GM23248 (cell line): ENCODE results near the gene REPS1. TPM values are rescaled to one million over a fixed set of nuclear protein-coding genes. Genes with fewer than 3 reads are reported as not detected.

Source experiments
- DNase-seq: peaks from one replicate; pipeline ENCODE4 v3.0.0-alpha.2; 2015
- H2AFZ ChIP-seq: fragments of 200-600 bp; sonication (generic); 2 replicates; pipeline ENCODE4 v1.6.1; 2016; ENCODE audit warnings: antibody characterized with exemption
- H3F3A ChIP-seq: fragments of 200-600 bp; sonication (generic); 2 replicates; pipeline ENCODE4 v1.6.1; 2016; ENCODE audit warnings: mild to moderate bottlenecking, antibody characterized with exemption, mixed run types; ENCODE audit not compliant: insufficient read depth
- H3K27ac ChIP-seq: fragments of 200-600 bp; sonication (generic); 2 replicates; pipeline ENCODE4 v1.5.1; 2016; ENCODE audit warnings: mild to moderate bottlenecking
- H3K27me3 ChIP-seq: fragments of 200-600 bp; sonication (generic); replicated peaks from 2 replicates; pipeline ENCODE4 v1.6.1; 2016; ENCODE audit warnings: mild to moderate bottlenecking; ENCODE audit not compliant: insufficient read depth
- H3K36me3 ChIP-seq: fragments of 200-600 bp; sonication (generic); 2 replicates; pipeline ENCODE4 v1.6.1; 2016; ENCODE audit warnings: low read depth, mild to moderate bottlenecking
- H3K4me1 ChIP-seq: fragments of 200-600 bp; sonication (generic); 2 replicates; pipeline ENCODE4 v1.6.1; 2016; ENCODE audit warnings: mild to moderate bottlenecking; ENCODE audit not compliant: insufficient read depth
- H3K4me2 ChIP-seq: fragments of 200-600 bp; sonication (generic); one replicate; pipeline ENCODE4 v1.6.1; 2016; ENCODE audit warnings: mild to moderate bottlenecking; ENCODE audit not compliant: unreplicated experiment
- H3K4me3 ChIP-seq: fragments of 200-600 bp; sonication (generic); 2 replicates; pipeline ENCODE4 v1.5.1; 2016; ENCODE audit warnings: mild to moderate bottlenecking
- H3K79me2 ChIP-seq: fragments of 200-600 bp; sonication (generic); 2 replicates; pipeline ENCODE4 v1.6.1; 2016; ENCODE audit warnings: mild to moderate bottlenecking; ENCODE audit not compliant: insufficient read depth
- H3K9ac ChIP-seq: fragments of 200-600 bp; sonication (generic); 2 replicates; pipeline ENCODE4 v1.6.1; 2016; ENCODE audit warnings: mild to moderate bottlenecking
- H3K9me2 ChIP-seq: fragments of 200-600 bp; sonication (generic); 2 replicates; pipeline ENCODE4 v1.6.1; 2016; ENCODE audit warnings: mixed run types, mild to moderate bottlenecking, moderate library complexity; ENCODE audit not compliant: insufficient read depth
- H3K9me3 ChIP-seq: fragments of 200-600 bp; sonication (generic); one replicate; pipeline ENCODE4 v1.6.1; 2017; ENCODE audit warnings: low read depth
- H4K20me1 ChIP-seq: fragments of 200-600 bp; sonication (generic); 2 replicates; pipeline ENCODE4 v1.6.0; 2016; ENCODE audit not compliant: insufficient read depth
- EZH2 ChIP-seq: fragments of 200-600 bp; sonication (generic); IDR thresholded peaks from 2 replicates; pipeline ENCODE4 v1.6.1; 2018; ENCODE audit warnings: antibody characterized with exemption, mild to moderate bottlenecking; ENCODE audit not compliant: insufficient read depth, poor library complexity, severe bottlenecking
- EZH2phosphoT487 ChIP-seq: fragments of 200-600 bp; sonication (generic); IDR thresholded peaks from 2 replicates; pipeline ENCODE4 v1.6.1; 2018; ENCODE audit warnings: antibody characterized with exemption, moderate library complexity, mild to moderate bottlenecking, low read depth; ENCODE audit not compliant: insufficient read depth
- WGBS, 2 experiments: methylation state at CpG; one replicate each; pipeline ENCODE4 v1.1.6; 2015 to 2017; ENCODE audit warnings: low lambda C conversion rate in 2 of 2, low coverage in 1 of 2; ENCODE audit errors: missing lambda C conversion rate in 2 of 2; 5-methylcytosine and 5-hydroxymethylcytosine counted together
- in situ Hi-C: fragments of 300-500 bp; cut with MboI; formaldehyde crosslinking; loops from 2 replicates; pipeline ENCODE4 v1.15.0; 2020
- polyA plus RNA-seq: library from polyadenylated mRNA; unstranded; fragments of >200 nt; fragmentation: Nextera tagmentation; extraction: Ambion mirVana; gene quantifications from 2 replicates; pipeline ENCODE4 v1.2.1, GENCODE V29; 2016
- total RNA-seq: library from RNA; depleted of rRNA; stranded (reverse); fragments of >200 nt; shearing (Covaris generic); gene quantifications from 2 replicates; pipeline ENCODE4 v1.2.3, GENCODE V29; 2014

REPS1 gene
- total and polyA plus RNA-seq, 2 experiments from 2014 or later, result 13.1 to 21.1 TPM

DNA sequence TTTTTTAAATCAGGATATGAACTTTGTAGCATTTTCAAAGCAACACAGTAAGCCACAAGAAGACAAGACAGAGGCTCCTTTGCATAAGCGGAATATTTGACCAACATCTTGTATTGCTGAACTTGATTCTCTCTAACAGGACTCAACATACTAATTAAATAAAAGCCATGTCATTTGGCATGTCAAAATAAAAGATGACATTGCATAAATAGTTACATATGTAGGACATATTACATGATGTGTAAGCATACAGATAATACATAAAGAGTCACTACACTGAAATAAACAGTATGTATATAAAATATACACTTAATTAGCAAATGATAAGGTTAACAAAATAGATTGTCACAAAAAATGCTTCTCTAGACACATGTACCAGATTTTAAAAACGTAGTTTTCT lies 62.2 kb downstream of the REPS1 start:
- WGBS, 2 experiments, result 74 to 84% methylated on average over 2 of the region's 2 CpGs
- H3K9ac ChIP-seq, result no peak overlapping the region
- no peak overlapping the region for H3K27ac ChIP-seq
- H3K4me3 ChIP-seq, result no peak overlapping the region
- no peaks in the 10 kb centered on the region for H3K27me3 ChIP-seq
- H3F3A ChIP-seq, result no peaks in the 10 kb centered on the region
- no peak for TF ChIP-seq EZH2
- TF ChIP-seq EZH2phosphoT487, result no peak
- in situ Hi-C loops, result no loop called here
- H3K4me1 ChIP-seq, result no peaks in the 10 kb centered on the region
- DNase-seq, result no peak
- no peaks in the 10 kb centered on the region for H3K9me2 ChIP-seq
- no peak overlapping the region for H3K4me2 ChIP-seq
- H3K36me3 ChIP-seq, result peaks cover 28% of the 10 kb centered on the region
- H4K20me1 ChIP-seq, result no peaks in the 10 kb centered on the region
- H3K79me2 ChIP-seq, result no peaks in the 10 kb centered on the region
- H3K9me3 ChIP-seq, result no peaks in the 10 kb centered on the region
- H2AFZ ChIP-seq, result no peak overlapping the region

- no peaks in the 10 kb centered on the region for H3K4me1 ChIP-seq
- peaks cover 30% of the 10 kb centered on the region for H3K36me3 ChIP-seq
- in situ Hi-C loops, result no loop called here
- H3F3A ChIP-seq, result no peaks in the 10 kb centered on the region
- TF ChIP-seq EZH2phosphoT487 (no peak), EZH2 (no peak)
- H4K20me1 ChIP-seq, result no peaks in the 10 kb centered on the region
- H3K79me2 ChIP-seq, result no peaks in the 10 kb centered on the region
- H3K9me2 ChIP-seq, result no peaks in the 10 kb centered on the region
- no peak overlapping the region for H3K4me2 ChIP-seq
- H3K27ac ChIP-seq, result no peak overlapping the region
- H3K27me3 ChIP-seq, result no peaks in the 10 kb centered on the region
- H3K9ac ChIP-seq, result no peak overlapping the region
- H2AFZ ChIP-seq, result no peak overlapping the region
- no peaks in the 10 kb centered on the region for H3K9me3 ChIP-seq
- H3K4me3 ChIP-seq, result no peak overlapping the region
- DNase-seq, result no peak
Observed at GRCh38 chr6:138923561-138923960, 64.5 kb downstream of the REPS1 start.

- H3K9me2 ChIP-seq, result no peaks in the 10 kb centered on the region
- H3K27ac ChIP-seq, result no peak overlapping the region
- H4K20me1 ChIP-seq, result no peaks in the 10 kb centered on the region
- in situ Hi-C loops, result no loop called here
- peaks cover 26% of the 10 kb centered on the region for H3K36me3 ChIP-seq
- no peak overlapping the region for H3K9ac ChIP-seq
- H3K4me1 ChIP-seq, result no peaks in the 10 kb centered on the region
- H3F3A ChIP-seq, result no peaks in the 10 kb centered on the region
- TF ChIP-seq EZH2, result no peak
- TF ChIP-seq EZH2phosphoT487, result no peak
- no peak overlapping the region for H3K4me3 ChIP-seq
- no peaks in the 10 kb centered on the region for H3K79me2 ChIP-seq
- no peak for DNase-seq
- H2AFZ ChIP-seq, result no peak overlapping the region
- no peaks in the 10 kb centered on the region for H3K9me3 ChIP-seq
- H3K4me2 ChIP-seq, result no peak overlapping the region
- 99% methylated on average over 3 of the region's 3 CpGs for WGBS, 2 experiments
- H3K27me3 ChIP-seq, result no peaks in the 10 kb centered on the region
Observed at GRCh38 chr6:138920906-138921305, 67.1 kb downstream of the REPS1 start.

GRCh38 chr6:138914701-138915100 lies 73.4 kb downstream of the REPS1 start:
- Histone ChIP-seq H3K9ac (no peak overlapping the region), H3K4me2 (no peak overlapping the region), H3K27me3 (no peaks in the 10 kb centered on the region), H3F3A (no peaks in the 10 kb centered on the region), H3K79me2 (no peaks in the 10 kb centered on the region), H3K4me1 (no peaks in the 10 kb centered on the region), H3K9me3 (no peaks in the 10 kb centered on the region), H3K9me2 (no peaks in the 10 kb centered on the region), H3K4me3 (no peak overlapping the region), H2AFZ (no peak overlapping the region), H4K20me1 (no peaks in the 10 kb centered on the region), H3K36me3 (peaks cover 25% of the 10 kb centered on the region), H3K27ac (no peak overlapping the region)
- 91 to 100% methylated on average over 1 of the region's 1 CpG for WGBS, 2 experiments
- no peak for DNase-seq
- TF ChIP-seq EZH2 (no peak), EZH2phosphoT487 (no peak)
- in situ Hi-C loops, result no loop called here

GRCh38 chr6:138912308-138912707 lies 75.7 kb downstream of the REPS1 start:
- in situ Hi-C loops, result no loop called here

More at GRCh38 chr6:138912308-138912707, 75.7 kb downstream of the REPS1 start:
- Histone ChIP-seq H3K79me2 (no peaks in the 10 kb centered on the region), H3K27ac (no peak overlapping the region), H3K27me3 (no peaks in the 10 kb centered on the region), H3K4me1 (no peaks in the 10 kb centered on the region), H3K9me2 (no peaks in the 10 kb centered on the region), H3K36me3 (peaks cover 29% of the 10 kb centered on the region), H2AFZ (no peak overlapping the region), H3K4me2 (no peak overlapping the region), H3K9ac (no peak overlapping the region), H3K9me3 (no peaks in the 10 kb centered on the region), H3F3A (no peaks in the 10 kb centered on the region), H3K4me3 (no peak overlapping the region), H4K20me1 (no peaks in the 10 kb centered on the region)
- TF ChIP-seq EZH2phosphoT487, result no peak
- TF ChIP-seq EZH2, result no peak
- DNase-seq, result no peak
- WGBS, 2 experiments, result 89 to 92% methylated on average over 3 of the region's 3 CpGs
